Kidney (tissue), 14 donors: ENCODE results near the gene GPR18. TPM values are rescaled to one million over a fixed set of nuclear protein-coding genes. Genes with fewer than 3 reads are reported as not detected.

Source experiments
- DNase-seq, 5 donors: peaks; one replicate each; pipeline ENCODE4 v3.0.0-alpha.2; 2013 to 2020
- FAIRE-seq: peaks from 2 replicates; lab custom pipeline; 2012; peaks lifted over from hg19 to GRCh38; lab: Jason Lieb, UNC
- H3K27ac ChIP-seq, 2 donors: one replicate each; pipeline ENCODE4 v1.7.0; 2013; ENCODE audit warnings: low read depth in 2 of 2, low read length in 2 of 2, inconsistent platforms in 1 of 2
- H3K27me3 ChIP-seq: one replicate; pipeline ENCODE4 v1.7.1; 2013; ENCODE audit warnings: low read length, inconsistent platforms; ENCODE audit not compliant: control insufficient read depth, insufficient read depth
- H3K36me3 ChIP-seq, 3 donors: one replicate each; pipeline versions ENCODE4 v1.7.0 to v1.7.1; 2013; ENCODE audit warnings: low read length in 3 of 3, control low read depth in 1 of 3, inconsistent platforms in 1 of 3; ENCODE audit not compliant: insufficient read depth in 3 of 3, control insufficient read depth in 2 of 3
- H3K4me1 ChIP-seq, 3 donors: one replicate each; pipeline versions ENCODE4 v1.7.0 to v1.7.1; 2013; ENCODE audit warnings: low read length in 3 of 3, inconsistent platforms in 1 of 3, low read depth in 1 of 3; ENCODE audit not compliant: control insufficient read depth in 2 of 3, insufficient read depth in 2 of 3
- H3K4me3 ChIP-seq, 3 donors: one replicate each; pipeline versions ENCODE4 v1.7.0 to v1.8.1; 2013; ENCODE audit warnings: low read length in 3 of 3, control low read depth in 1 of 3, inconsistent platforms in 1 of 3
- H3K9ac ChIP-seq, 3 donors: one replicate each; pipeline versions ENCODE4 v1.7.0 to v1.7.1; 2013; ENCODE audit warnings: low read length in 3 of 3, control low read depth in 1 of 3, inconsistent platforms in 1 of 3
- H3K9me3 ChIP-seq, 3 donors: one replicate each; pipeline versions ENCODE4 v1.7.0 to v1.7.1; 2013; ENCODE audit warnings: low read length in 3 of 3, control low read depth in 1 of 3, inconsistent platforms in 1 of 3; ENCODE audit not compliant: control insufficient read depth in 2 of 3, insufficient read depth in 1 of 3
- intact Hi-C: fragments of 100-400 bp; cut with DNase I; formaldehyde crosslinking; loops from one replicate; pipeline ENCODE4 v1.11.1; 2022
- polyA plus RNA-seq: library from polyadenylated mRNA; stranded (reverse); fragments of 350-450 nt; fragmentation: Illumina TruSeq; extraction: RNeasy Lipid Tissue Mini Kit (QIAGEN cat#74804); gene quantifications from one replicate; pipeline ENCODE4 v1.2.3, GENCODE V29; 2014; ENCODE audit warnings: low read depth, low replicate concordance; ENCODE audit not compliant: insufficient read depth
- total RNA-seq: library from RNA; stranded (reverse); fragmentation: NEBNext Ultra II Directional; extraction: Animal tissue kit (Norgen Biotek cat#: 25700); gene quantifications from one replicate; pipeline ENCODE4 v1.2.1, GENCODE V29; 2021
- TF ChIP-seq, protein P1 (sequence below): IDR thresholded peaks from 3 replicates; pipeline ENCODE4 v1.5.1; 2012; ENCODE audit warnings: mild to moderate bottlenecking, moderate library complexity, borderline replicate concordance; ENCODE audit not compliant: insufficient read depth; ENCODE audit errors: extremely low read depth
- donor health status: control.
- donor health status: control.
- donor health status: control.
- donor health status: control.
- donor health status: control.
- donor health status: DM: yes; HTN: yes; CAD: no.
- donor health status: Normal renal cell carcinoma (clear cell type).

The GPR18 gene
- total and polyA plus RNA-seq, 2 donors from 2014 or later, result 0.88 TPM; not detected in 1

DNA sequence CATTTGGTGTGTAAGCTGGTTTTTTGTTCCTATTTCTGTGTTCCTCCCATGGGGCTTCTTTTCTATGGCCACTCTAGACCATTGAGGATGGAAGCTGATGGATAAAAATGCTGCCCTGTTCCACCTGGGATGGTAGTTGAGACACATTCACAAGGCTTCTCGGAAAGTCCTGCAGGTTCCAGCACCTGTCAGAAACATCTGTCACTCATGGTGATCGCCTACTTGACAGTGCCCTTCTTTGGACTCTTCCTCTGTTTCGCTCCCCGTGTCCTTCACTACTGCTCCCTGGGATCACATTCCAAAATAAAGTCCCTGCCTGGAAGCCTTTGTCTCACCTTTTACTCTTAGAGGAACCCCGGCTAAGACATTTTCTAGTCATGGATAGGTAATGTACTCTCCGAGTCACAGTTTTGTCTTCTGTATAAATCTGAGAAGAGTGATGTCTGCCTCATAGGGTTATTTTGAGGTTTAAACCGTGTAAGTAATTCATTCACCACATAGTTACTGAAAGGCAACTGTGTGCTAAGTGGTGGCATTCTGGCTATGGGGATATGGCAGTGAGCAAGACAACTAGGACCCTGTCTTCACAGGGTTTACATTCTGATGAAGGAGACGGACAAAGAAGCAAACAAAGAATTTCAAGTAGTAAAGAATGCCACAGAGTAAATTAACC, 36.5 kb downstream of the GPR18 start:
- FAIRE-seq (no peak), DNase-seq (no peak)
- no peak overlapping the region for H3K27ac ChIP-seq
- TF ChIP-seq, protein P1, sequence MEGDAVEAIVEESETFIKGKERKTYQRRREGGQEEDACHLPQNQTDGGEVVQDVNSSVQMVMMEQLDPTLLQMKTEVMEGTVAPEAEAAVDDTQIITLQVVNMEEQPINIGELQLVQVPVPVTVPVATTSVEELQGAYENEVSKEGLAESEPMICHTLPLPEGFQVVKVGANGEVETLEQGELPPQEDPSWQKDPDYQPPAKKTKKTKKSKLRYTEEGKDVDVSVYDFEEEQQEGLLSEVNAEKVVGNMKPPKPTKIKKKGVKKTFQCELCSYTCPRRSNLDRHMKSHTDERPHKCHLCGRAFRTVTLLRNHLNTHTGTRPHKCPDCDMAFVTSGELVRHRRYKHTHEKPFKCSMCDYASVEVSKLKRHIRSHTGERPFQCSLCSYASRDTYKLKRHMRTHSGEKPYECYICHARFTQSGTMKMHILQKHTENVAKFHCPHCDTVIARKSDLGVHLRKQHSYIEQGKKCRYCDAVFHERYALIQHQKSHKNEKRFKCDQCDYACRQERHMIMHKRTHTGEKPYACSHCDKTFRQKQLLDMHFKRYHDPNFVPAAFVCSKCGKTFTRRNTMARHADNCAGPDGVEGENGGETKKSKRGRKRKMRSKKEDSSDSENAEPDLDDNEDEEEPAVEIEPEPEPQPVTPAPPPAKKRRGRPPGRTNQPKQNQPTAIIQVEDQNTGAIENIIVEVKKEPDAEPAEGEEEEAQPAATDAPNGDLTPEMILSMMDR, result no peak
- H3K9me3 ChIP-seq, result peaks cover 0 to 3% (median 0%) of the 10 kb centered on the region in 3 donors
- H3K27me3 ChIP-seq, result no peaks in the 10 kb centered on the region
- H3K4me3 ChIP-seq, result no peak overlapping the region
- intact Hi-C loops, result no loop called here
- H3K36me3 ChIP-seq, result no peaks in the 10 kb centered on the region
- peaks cover 0 to 15% (median 4%) of the 10 kb centered on the region in 3 donors for H3K4me1 ChIP-seq
- no peak overlapping the region for H3K9ac ChIP-seq

DNA sequence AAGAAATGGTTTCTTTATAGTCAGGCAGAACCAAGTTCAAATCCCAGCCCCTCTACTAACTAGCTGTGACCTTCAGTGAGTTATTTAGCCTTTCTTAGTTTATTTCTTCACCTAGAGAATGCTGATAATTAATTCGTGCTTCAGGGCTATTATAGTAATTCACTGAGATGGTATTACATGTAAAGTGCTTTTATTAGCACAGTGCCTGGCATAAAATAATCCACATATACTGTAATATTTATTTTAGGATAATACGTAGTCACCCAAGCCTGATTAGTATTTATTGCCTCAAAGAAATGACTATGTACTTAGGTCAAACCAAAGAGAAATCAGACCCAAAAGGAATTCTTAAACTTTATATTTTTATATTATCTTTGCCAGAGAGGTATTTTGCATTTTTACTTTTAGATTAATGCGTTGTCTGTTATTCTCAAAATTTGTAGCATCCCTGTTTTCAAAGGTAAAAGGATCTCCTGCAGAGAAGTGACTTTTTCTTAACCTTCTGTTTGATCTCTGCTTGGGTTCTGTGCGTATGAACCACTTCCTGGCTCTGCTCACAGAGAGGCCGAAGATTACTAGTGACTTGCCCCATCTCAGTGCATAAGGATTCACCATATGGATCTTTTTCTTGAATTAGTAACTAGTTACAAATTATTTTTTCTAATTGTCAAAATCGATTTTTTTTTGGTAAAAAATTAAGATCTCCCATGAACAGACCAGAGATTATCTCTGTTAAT, 37.8 kb downstream of the GPR18 start:
- intact Hi-C loops, result no loop called here
- Histone ChIP-seq H3K9ac (no peak overlapping the region), H3K27me3 (no peaks in the 10 kb centered on the region), H3K36me3 (no peaks in the 10 kb centered on the region), H3K4me1 (peaks cover 0 to 8% (median 0%) of the 10 kb centered on the region in 3 donors), H3K9me3 (peaks cover 0 to 3% (median 0%) of the 10 kb centered on the region in 3 donors), H3K27ac (no peak overlapping the region), H3K4me3 (no peak overlapping the region)
- no peak for DNase-seq
- no peak for FAIRE-seq
- TF ChIP-seq, protein P1, result no peak

DNA sequence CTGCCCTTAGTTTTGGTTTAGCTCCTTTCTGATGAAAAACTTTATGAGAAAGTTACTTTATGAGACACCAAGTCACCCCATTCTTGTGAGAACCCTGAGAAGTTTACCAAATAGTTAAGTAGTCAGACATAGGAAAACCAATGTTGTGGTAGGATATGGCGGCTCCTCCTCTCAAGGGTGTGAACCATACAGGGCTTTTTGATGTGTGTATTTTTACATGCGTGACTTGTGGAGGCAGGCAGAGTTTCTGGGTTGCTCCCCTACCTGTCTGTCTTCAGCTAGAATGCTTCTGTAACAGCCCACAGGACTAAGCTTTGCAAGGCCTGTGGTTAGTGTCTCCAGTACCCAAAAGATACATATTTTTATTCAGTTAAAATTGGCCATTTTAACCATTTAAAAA, 39.2 kb downstream of the GPR18 start:
- Histone ChIP-seq H3K4me3 (no peak overlapping the region), H3K9me3 (peaks cover 0 to 3% (median 0%) of the 10 kb centered on the region in 3 donors), H3K36me3 (no peaks in the 10 kb centered on the region), H3K9ac (no peak overlapping the region), H3K27me3 (no peaks in the 10 kb centered on the region), H3K27ac (no peak overlapping the region), H3K4me1 (peaks cover 0 to 10% (median 0%) of the 10 kb centered on the region in 3 donors)
- intact Hi-C loops, result no loop called here
- FAIRE-seq (no peak), DNase-seq (no peak)
- TF ChIP-seq, protein P1, result no peak
